ENCODE measurements around the gene ZFTA.
"Not testable (repeated sequence)": the region's sequence is repeated elsewhere in the genome, so short reads cannot be mapped to it uniquely, and the experiment has no call there.

The ZFTA gene

DNA sequence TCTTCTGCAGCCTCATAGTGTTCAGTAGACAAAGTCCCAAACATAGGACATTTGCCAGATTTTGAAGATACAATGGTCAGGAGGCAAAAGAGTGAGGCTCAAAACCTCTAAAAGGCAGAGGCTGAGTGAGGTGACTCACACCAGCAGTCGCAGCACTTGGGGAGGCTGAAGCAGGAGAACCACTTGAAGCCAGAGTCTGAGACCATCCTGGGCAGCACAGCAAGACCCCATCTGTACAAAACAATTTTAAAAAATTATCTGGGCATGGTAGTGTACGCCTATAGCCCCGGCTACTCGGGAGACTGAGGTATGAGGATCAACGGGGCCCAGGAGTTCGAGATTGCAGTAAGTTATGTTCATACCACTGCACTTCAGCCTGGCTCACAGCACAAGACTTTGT, 14.2 kb upstream of the ZFTA start:
- TF ChIP-seq, protein P1, sequence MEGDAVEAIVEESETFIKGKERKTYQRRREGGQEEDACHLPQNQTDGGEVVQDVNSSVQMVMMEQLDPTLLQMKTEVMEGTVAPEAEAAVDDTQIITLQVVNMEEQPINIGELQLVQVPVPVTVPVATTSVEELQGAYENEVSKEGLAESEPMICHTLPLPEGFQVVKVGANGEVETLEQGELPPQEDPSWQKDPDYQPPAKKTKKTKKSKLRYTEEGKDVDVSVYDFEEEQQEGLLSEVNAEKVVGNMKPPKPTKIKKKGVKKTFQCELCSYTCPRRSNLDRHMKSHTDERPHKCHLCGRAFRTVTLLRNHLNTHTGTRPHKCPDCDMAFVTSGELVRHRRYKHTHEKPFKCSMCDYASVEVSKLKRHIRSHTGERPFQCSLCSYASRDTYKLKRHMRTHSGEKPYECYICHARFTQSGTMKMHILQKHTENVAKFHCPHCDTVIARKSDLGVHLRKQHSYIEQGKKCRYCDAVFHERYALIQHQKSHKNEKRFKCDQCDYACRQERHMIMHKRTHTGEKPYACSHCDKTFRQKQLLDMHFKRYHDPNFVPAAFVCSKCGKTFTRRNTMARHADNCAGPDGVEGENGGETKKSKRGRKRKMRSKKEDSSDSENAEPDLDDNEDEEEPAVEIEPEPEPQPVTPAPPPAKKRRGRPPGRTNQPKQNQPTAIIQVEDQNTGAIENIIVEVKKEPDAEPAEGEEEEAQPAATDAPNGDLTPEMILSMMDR (IDR thresholded peaks at IDR 0.05; ENCODE audit: poor library complexity, severe bottlenecking) = no peak
- H3K4me3 ChIP-seq (ENCODE audit: severe bottlenecking) = no peak overlapping the region
- DNase-seq (ENCODE audit: low spot score) = no peak
- no peaks in the 10 kb centered on the region for H3K4me1 ChIP-seq (ENCODE audit: insufficient read depth, poor library complexity, severe bottlenecking)
- no peaks in the 10 kb centered on the region for H3K36me3 ChIP-seq (ENCODE audit: low read depth)
- no peak for ATAC-seq (ENCODE audit: low read depth)
- H3K9me3 ChIP-seq (ENCODE audit: severe bottlenecking) = no peaks in the 10 kb centered on the region
- no peaks in the 10 kb centered on the region for H3K27me3 ChIP-seq (ENCODE audit: insufficient read depth, poor library complexity, severe bottlenecking)
- H3K27ac ChIP-seq (ENCODE audit: poor library complexity, severe bottlenecking) = no peak overlapping the region

DNA sequence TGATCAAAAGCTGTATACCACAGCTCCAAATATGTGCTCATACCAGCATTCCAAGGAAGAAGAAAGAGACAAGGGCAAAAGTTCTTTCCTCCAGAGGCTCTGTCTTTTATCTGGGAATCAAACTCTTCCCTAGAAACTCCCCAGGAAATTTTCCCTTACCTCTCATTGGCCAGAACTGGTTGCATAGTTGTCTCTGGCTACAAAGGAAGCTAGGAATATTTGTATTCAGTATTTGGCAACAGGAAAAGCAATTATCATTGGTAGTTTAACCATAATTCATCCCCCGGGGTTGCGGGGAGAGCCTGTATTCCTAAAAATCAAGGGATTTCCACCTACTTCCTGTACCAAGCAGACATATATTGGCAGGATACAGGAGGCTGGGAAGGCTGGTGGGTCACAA, 10.5 kb upstream of the ZFTA start:
- Histone ChIP-seq H3K4me1 (ENCODE audit: insufficient read depth, poor library complexity, severe bottlenecking) (no peaks in the 10 kb centered on the region), H3K27me3 (ENCODE audit: insufficient read depth, poor library complexity, severe bottlenecking) (no peaks in the 10 kb centered on the region), H3K4me3 (ENCODE audit: severe bottlenecking) (no peak overlapping the region), H3K27ac (ENCODE audit: poor library complexity, severe bottlenecking) (no peak overlapping the region), H3K9me3 (ENCODE audit: severe bottlenecking) (no peaks in the 10 kb centered on the region), H3K36me3 (ENCODE audit: low read depth) (no peaks in the 10 kb centered on the region)
- TF ChIP-seq, protein P1 (IDR thresholded peaks at IDR 0.05; ENCODE audit: poor library complexity, severe bottlenecking) = no peak
- no peak for ATAC-seq (ENCODE audit: low read depth)
- no peak for DNase-seq (ENCODE audit: low spot score)

DNA sequence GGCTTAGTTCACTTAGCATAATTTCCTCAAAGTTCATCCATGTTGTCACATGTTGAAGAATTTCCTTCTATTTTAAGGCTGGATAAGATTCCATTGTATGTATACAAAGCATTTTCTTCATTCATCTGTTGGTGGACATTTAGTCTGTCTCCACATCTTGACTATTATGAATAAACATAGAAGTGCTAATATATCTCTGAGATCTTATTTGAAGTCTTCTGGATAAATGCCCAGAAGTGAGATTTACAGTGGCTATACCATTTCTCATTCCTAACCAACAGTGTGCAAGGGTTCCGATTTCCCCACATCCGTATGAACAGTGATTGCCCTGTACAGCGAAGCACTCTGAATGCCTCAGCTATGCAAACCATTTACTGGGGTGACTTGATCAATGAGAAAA, 6.6 kb upstream of the ZFTA start:
- no peak for ATAC-seq (ENCODE audit: low read depth)

DNA sequence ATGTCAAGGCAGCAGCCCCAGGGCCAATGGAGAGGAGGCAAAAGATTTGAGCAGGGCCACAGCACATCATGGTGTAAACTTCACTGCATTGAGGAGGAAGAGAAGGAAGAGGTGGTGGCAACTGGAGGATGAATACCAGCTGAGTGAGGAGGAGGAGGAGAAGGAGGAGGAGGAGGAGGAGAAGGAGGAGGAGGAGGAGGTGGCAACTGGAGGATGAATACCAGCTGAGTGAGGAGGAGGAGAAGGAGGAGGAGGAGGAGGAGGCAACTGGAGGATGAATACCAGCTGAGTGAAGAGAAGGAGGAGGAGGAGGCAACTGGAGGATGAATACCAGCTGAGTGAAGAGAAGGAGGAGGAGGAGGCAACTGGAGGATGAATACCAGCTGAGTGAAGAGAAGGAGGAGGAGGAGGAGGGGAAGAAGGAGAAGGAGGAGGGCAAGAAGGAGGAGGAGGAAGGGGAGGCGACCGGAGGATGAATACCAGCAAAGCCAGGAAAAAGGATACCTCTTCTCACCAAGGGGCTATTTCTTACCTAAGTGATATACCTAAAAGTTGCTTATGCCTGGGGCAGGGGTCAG, 3.3 kb upstream of the ZFTA start:
- H3K4me3 ChIP-seq (ENCODE audit: severe bottlenecking); H3K27me3 ChIP-seq (ENCODE audit: insufficient read depth, poor library complexity, severe bottlenecking); ATAC-seq (ENCODE audit: low read depth); H3K4me1 ChIP-seq (ENCODE audit: insufficient read depth, poor library complexity, severe bottlenecking); H3K27ac ChIP-seq (ENCODE audit: poor library complexity, severe bottlenecking); H3K9me3 ChIP-seq (ENCODE audit: severe bottlenecking); H3K36me3 ChIP-seq (ENCODE audit: low read depth); DNase-seq (ENCODE audit: low spot score): not testable (repeated sequence)

More for the DNA sequence above, 6.6 kb upstream of the ZFTA start:
- Histone ChIP-seq H3K27me3 (ENCODE audit: insufficient read depth, poor library complexity, severe bottlenecking) (no peaks in the 10 kb centered on the region), H3K4me1 (ENCODE audit: insufficient read depth, poor library complexity, severe bottlenecking) (no peaks in the 10 kb centered on the region), H3K9me3 (ENCODE audit: severe bottlenecking) (no peaks in the 10 kb centered on the region), H3K36me3 (ENCODE audit: low read depth) (no peaks in the 10 kb centered on the region), H3K27ac (ENCODE audit: poor library complexity, severe bottlenecking) (no peak overlapping the region), H3K4me3 (ENCODE audit: severe bottlenecking) (no peak overlapping the region)
- no peak for DNase-seq (ENCODE audit: low spot score)
- TF ChIP-seq, protein P1 (IDR thresholded peaks at IDR 0.05; ENCODE audit: poor library complexity, severe bottlenecking) = no peak

DNA sequence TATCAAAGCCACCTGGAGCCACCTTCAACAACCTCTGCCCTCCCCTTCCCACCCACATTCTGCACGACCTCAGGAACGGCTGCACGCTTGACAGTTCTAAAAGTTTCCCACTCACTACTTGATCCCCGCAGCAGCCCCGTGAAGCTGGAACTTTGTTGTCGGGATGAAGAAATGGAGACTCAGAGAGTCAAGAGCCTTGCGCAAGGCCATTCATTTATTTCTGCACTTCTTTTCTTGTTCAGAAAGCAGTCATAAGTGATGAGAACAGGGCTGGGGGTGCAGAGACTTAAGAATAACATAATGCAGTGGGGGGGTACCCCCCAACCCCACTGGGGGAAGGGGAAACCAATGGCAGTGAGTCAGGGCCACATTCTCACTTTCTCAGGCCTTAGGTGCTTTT, 2.2 kb upstream of the ZFTA start:
- ATAC-seq (ENCODE audit: low read depth) = no peak
- Histone ChIP-seq H3K4me3 (ENCODE audit: severe bottlenecking) (no peak overlapping the region), H3K9me3 (ENCODE audit: severe bottlenecking) (no peaks in the 10 kb centered on the region), H3K4me1 (ENCODE audit: insufficient read depth, poor library complexity, severe bottlenecking) (peaks cover 4% of the 10 kb centered on the region), H3K36me3 (ENCODE audit: low read depth) (no peaks in the 10 kb centered on the region), H3K27me3 (ENCODE audit: insufficient read depth, poor library complexity, severe bottlenecking) (no peaks in the 10 kb centered on the region), H3K27ac (ENCODE audit: poor library complexity, severe bottlenecking) (no peak overlapping the region)
- DNase-seq (ENCODE audit: low spot score) = no peak
- TF ChIP-seq, protein P1 (IDR thresholded peaks at IDR 0.05; ENCODE audit: poor library complexity, severe bottlenecking) = no peak
